NCI-H2081 (cell line): ENCODE results near the gene WWTR1.

Experiments used
- DNase-seq, 2 experiments: peaks; one replicate each; lab custom pipeline; 2025; lab: John Stamatoyannopoulos, UW

WWTR1 gene

GRCh38 chr3:149621218-149622005, 36.4 kb downstream of the WWTR1 start:
- no peak for DNase-seq

- DNase-seq, result no peak
These were observed 37.4 kb downstream of the WWTR1 start for GRCh38 chr3:149620291-149621020.

GRCh38 chr3:149619136-149619535, 38.7 kb downstream of the WWTR1 start:
- DNase-seq, result no peak

- no peak for DNase-seq
These were observed 39.4 kb downstream of the WWTR1 start for GRCh38 chr3:149618151-149619123.

GRCh38 chr3:149615731-149616221, 42.0 kb downstream of the WWTR1 start:
- no peak for DNase-seq

- no peak for DNase-seq
These were observed 43.8 kb downstream of the WWTR1 start for GRCh38 chr3:149613988-149614387.

- no peak for DNase-seq
These were observed 45.4 kb downstream of the WWTR1 start for GRCh38 chr3:149612456-149612855.

GRCh38 chr3:149611149-149611548, 46.7 kb downstream of the WWTR1 start:
- no peak for DNase-seq

GRCh38 chr3:149610351-149611105, 47.3 kb downstream of the WWTR1 start:
- no peak for DNase-seq

GRCh38 chr3:149609595-149609994, 48.2 kb downstream of the WWTR1 start:
- no peak for DNase-seq

GRCh38 chr3:149608987-149609386, 48.8 kb downstream of the WWTR1 start:
- no peak for DNase-seq

GRCh38 chr3:149605902-149606301, 51.9 kb downstream of the WWTR1 start:
- no peak for DNase-seq

- DNase-seq, result no peak
These were observed 53.5 kb downstream of the WWTR1 start for GRCh38 chr3:149604125-149604875.

- no peak for DNase-seq
These were observed 54.4 kb downstream of the WWTR1 start for GRCh38 chr3:149603126-149604074.

GRCh38 chr3:149600634-149601033, 57.2 kb downstream of the WWTR1 start:
- DNase-seq, result no peak

- DNase-seq, result no peak
These were observed 58.6 kb downstream of the WWTR1 start for GRCh38 chr3:149599236-149599635.

GRCh38 chr3:149596134-149596770, 61.6 kb downstream of the WWTR1 start:
- DNase-seq, result no peak

GRCh38 chr3:149593418-149594160, 64.2 kb downstream of the WWTR1 start:
- no peak for DNase-seq
